Measurements from ENCODE around the gene GABARAP.

The GABARAP gene

DNA sequence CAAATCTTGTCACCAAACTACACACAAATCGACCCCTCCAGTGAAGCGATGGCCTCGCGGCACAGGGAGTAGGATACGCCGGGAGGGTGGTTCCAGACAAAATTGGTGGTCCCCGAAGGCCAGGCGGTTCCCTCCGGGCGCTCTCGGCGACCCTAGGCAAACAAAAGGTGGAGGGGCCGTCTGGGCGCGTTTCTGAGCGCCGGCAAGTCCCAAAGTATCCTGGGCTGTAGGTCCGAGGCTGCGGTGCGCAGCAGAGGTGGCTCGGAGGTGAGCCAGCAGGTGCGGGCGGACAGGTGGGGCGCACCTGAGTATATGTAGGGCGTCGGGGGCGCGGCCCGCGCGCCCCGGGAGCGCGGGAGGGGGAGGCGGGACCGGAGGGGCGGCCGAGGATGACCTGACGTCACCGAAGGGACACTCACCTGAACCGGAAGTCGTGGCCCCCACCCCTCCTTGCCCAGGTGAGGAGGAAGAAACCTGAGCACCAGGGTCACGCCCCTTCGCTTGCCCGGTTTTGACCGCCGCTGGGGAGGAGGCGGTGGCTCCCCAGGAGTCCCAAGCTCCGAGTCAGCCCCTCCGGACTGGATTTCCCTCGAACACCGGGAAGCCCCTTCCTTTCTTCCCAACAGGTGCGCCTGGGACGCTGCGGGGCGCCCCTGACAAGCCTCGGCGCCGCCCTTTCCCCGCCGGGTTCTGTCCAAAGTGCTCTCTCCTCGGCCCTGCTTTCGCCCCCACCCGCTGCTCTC, 20.1 kb upstream of the GABARAP start, which contains the start of gene CLDN7:
Gene CLDN7, minus strand, starts transcription at position 287 of the 743 bp plus-strand sequence. CDS start 435 bp downstream, outside the sequence.
- in situ Hi-C loops (cut with HindIII; ENCODE audit: low pct_ligation_motif_present, low sequenced_read_pairs), result no loop called here
- TF ChIP-seq, protein P1, sequence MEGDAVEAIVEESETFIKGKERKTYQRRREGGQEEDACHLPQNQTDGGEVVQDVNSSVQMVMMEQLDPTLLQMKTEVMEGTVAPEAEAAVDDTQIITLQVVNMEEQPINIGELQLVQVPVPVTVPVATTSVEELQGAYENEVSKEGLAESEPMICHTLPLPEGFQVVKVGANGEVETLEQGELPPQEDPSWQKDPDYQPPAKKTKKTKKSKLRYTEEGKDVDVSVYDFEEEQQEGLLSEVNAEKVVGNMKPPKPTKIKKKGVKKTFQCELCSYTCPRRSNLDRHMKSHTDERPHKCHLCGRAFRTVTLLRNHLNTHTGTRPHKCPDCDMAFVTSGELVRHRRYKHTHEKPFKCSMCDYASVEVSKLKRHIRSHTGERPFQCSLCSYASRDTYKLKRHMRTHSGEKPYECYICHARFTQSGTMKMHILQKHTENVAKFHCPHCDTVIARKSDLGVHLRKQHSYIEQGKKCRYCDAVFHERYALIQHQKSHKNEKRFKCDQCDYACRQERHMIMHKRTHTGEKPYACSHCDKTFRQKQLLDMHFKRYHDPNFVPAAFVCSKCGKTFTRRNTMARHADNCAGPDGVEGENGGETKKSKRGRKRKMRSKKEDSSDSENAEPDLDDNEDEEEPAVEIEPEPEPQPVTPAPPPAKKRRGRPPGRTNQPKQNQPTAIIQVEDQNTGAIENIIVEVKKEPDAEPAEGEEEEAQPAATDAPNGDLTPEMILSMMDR (IDR thresholded peaks at IDR 0.05; ENCODE audit: low read depth, low read length, missing control alignments), result no peak
- DNase-seq, result no peak
- Histone ChIP-seq H3K4me3 (ENCODE audit: low read depth, low read length) (peak within 1 kb of the TSS; percentile 47), H3K27me3 (replicated peaks) (no peaks in the 10 kb centered on the region), H3K27ac (no peak within 1 kb of the TSS), H3K36me3 (replicated peaks) (peaks cover 19% of the 10 kb centered on the region)

DNA sequence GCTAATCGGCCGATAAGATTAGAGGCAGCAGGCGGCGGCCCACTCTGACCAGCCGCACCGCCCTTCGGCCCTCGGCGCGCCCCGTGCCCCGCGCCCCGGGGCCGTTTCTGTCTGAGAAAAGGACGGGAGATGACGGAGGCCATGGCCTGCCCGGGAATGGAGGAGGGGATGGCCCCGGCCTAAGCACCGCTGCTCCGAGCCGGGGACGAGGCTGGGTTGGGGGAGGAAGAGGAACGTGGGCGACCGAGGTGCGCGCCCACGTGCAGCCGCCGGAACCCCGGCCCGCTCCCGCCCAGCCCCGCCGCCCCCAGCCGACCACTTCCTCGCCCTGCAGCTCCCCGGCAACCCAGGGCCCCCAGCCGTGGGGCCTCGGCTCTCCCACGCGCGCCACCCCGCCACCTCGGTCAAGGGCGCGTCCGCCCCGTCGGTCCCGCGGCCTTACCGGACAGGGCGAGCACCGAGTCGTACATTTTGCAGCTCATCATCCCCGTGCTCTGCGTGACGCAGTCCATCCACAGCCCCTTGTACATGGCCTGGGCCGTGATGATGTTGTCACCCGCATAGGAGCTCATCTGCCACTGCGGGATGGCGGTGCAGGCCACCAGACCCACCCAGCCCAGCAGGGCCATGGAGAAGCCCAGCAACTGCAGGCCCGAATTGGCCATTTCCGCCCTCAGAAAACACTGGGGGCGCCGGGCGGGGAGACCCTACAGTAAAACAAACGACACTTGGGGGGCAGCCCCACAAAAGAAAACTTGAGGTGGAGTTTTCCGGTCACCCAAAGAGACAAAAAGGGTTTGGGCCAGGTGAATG, 19.3 kb upstream of the GABARAP start:
- in situ Hi-C loops (cut with HindIII; ENCODE audit: low pct_ligation_motif_present, low sequenced_read_pairs), result no loop called here
- no peaks in the 10 kb centered on the region for H3K27me3 ChIP-seq (replicated peaks)
- no peak overlapping the region for H3K27ac ChIP-seq
- DNase-seq, result no peak
- TF ChIP-seq, protein P1 (IDR thresholded peaks at IDR 0.05; ENCODE audit: low read depth, low read length, missing control alignments), result no peak
- H3K36me3 ChIP-seq (replicated peaks), result peaks cover 24% of the 10 kb centered on the region
- H3K4me3 ChIP-seq (ENCODE audit: low read depth, low read length), result peak overlapping the region; percentile 47

DNA sequence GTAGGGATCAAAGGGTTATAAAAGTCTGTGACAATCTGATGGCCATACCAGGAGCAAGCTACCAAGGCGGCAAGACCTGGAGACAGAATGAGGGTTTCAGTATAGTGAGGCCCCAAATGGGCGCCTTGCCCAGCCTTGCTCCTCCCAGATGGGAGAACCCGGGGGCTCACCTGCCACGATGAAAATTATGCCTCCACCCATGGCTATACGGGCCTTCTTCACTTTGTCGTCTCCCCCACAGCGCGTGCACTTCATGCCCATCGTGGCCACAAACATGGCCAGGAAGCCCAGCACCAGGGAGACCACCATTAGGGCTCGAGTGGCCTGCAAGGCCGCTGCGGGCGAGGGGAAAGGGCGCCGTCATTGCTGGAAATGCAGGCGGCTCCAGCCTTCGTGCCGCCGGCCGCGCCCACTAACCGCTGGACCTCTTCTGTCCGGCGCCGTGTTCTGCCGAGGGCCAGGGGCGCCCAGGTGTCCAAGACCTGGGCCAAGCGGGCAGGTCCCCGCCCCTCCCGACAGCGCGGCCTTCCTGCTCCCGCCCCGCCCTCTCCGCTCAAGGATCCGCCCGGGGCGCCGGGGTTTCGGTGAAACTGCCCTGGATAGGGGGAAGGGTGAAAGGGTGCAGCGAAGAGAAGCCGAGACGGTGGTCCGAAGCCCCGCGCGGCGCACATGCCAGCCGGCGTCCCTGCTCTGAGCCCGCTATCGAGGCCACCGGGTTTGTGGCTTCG, 18.6 kb upstream of the GABARAP start:
- no peak for DNase-seq
- TF ChIP-seq, protein P1 (IDR thresholded peaks at IDR 0.05; ENCODE audit: low read depth, low read length, missing control alignments), result no peak
- H3K4me3 ChIP-seq (ENCODE audit: low read depth, low read length), result peak overlapping the region; percentile 47
- H3K27ac ChIP-seq, result no peak overlapping the region
- in situ Hi-C loops (cut with HindIII; ENCODE audit: low pct_ligation_motif_present, low sequenced_read_pairs), result no loop called here
- no peaks in the 10 kb centered on the region for H3K27me3 ChIP-seq (replicated peaks)
- H3K36me3 ChIP-seq (replicated peaks), result peaks cover 27% of the 10 kb centered on the region

DNA sequence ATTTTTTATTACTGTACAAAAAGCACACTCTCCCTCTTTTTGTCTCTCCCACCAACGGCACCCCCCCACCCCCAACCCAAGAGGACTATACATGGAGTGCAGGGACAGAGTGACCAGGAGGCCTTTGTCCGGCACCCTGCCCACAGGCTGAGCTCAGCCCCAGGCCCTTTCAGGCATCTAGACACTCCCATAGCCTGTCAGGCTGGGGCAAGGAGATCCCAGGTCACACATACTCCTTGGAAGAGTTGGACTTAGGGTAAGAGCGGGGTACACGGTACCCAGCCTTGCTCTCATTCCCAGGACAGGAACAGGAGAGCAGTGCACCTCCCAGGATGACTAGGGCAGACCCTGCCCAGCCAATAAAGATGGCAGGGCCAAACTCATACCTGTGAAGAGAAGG, 17.9 kb upstream of the GABARAP start:
- no peak overlapping the region for H3K27ac ChIP-seq

DNA sequence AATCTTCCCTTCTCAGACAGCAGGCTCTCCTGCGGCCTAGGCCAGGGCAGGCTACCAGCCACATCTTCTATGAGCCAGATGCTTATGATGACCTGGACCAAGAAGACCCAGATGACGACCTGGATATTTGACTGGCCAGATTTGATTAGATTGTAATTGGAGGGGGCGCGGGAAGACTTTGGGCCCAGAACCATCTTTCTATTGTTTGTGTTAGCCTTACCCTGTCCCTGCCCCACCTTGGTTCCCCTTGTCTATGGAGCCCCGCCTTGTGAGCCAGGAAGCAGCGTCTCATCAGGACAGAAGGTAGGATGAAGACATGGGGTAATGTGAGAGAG, 17.3 kb upstream of the GABARAP start:
- TF ChIP-seq, protein P1 (IDR thresholded peaks at IDR 0.05; ENCODE audit: low read depth, low read length, missing control alignments), result no peak
- no peak overlapping the region for H3K27ac ChIP-seq
- peaks cover 39% of the 10 kb centered on the region for H3K36me3 ChIP-seq (replicated peaks)
- DNase-seq, result no peak
- no peak overlapping the region for H3K4me3 ChIP-seq (ENCODE audit: low read depth, low read length)
- in situ Hi-C loops (cut with HindIII; ENCODE audit: low pct_ligation_motif_present, low sequenced_read_pairs), result no loop called here
- H3K27me3 ChIP-seq (replicated peaks), result no peaks in the 10 kb centered on the region

More for the DNA sequence above, 17.9 kb upstream of the GABARAP start:
- in situ Hi-C loops (cut with HindIII; ENCODE audit: low pct_ligation_motif_present, low sequenced_read_pairs), result no loop called here
- no peak overlapping the region for H3K4me3 ChIP-seq (ENCODE audit: low read depth, low read length)
- peaks cover 34% of the 10 kb centered on the region for H3K36me3 ChIP-seq (replicated peaks)
- DNase-seq, result no peak
- no peaks in the 10 kb centered on the region for H3K27me3 ChIP-seq (replicated peaks)
- TF ChIP-seq, protein P1 (IDR thresholded peaks at IDR 0.05; ENCODE audit: low read depth, low read length, missing control alignments), result no peak

Data from brain microvascular endothelial cell (primary cell).